Endothelial cell of umbilical vein (primary cell): ENCODE measurements around the gene CFAP69. TPM values are rescaled to one million over a fixed set of nuclear protein-coding genes. Genes with fewer than 3 reads are reported as not detected.

Source experiments
- BruUV-seq: library from RNA; stranded (reverse); fragments of 400-500 nt; replicated peaks from 2 replicates; lab custom pipeline; 2021; lab: Mats Ljungman, UMichigan
- CTCF ChIA-PET: fragments of 300-600, 350-600 bp; sonication (Branson Sonifier 250); formaldehyde crosslinking; loops from one replicate; lab custom pipeline; 2021; ENCODE audit warnings: antibody characterized with exemption, inconsistent platforms; lab: Charles Lee
- POLR2A ChIA-PET: fragments of 300-600, 350-600 bp; sonication (Branson Sonifier 250); formaldehyde crosslinking; loops from one replicate; lab custom pipeline; 2021; ENCODE audit warnings: antibody characterized with exemption, inconsistent platforms; lab: Charles Lee
- DNase-seq: peaks from one replicate; pipeline ENCODE4 v3.0.0-alpha.2; 2011; ENCODE audit warnings: low read depth, low spot score
- FAIRE-seq: peaks from 2 replicates; lab custom pipeline; 2011; peaks lifted over from hg19 to GRCh38; lab: Jason Lieb, UNC
- H2AFZ ChIP-seq: 2 replicates; pipeline ENCODE4 v1.6.0; 2012; ENCODE audit warnings: low read depth, low read length, control low read depth, inconsistent platforms
- H3K27ac ChIP-seq: 2 replicates; pipeline ENCODE4 v1.5.1; 2011; ENCODE audit warnings: low read depth, mild to moderate bottlenecking, control low read depth, low read length, moderate library complexity; ENCODE audit not compliant: insufficient read depth
- H3K27me3 ChIP-seq, 2 experiments: 2 replicates each; pipeline versions ENCODE4 v1.6.0 to v1.6.1; 2011; ENCODE audit warnings: low read length in 2 of 2, mixed read lengths in 1 of 2; ENCODE audit not compliant: control insufficient read depth in 2 of 2, insufficient read depth in 2 of 2
- H3K36me3 ChIP-seq, 2 experiments: 2 replicates in 1 of 2; 3 replicates in 1 of 2; pipeline ENCODE4 v1.5.1; 2011; ENCODE audit warnings: low read length in 2 of 2, mild to moderate bottlenecking in 1 of 2, moderate library complexity in 1 of 2; ENCODE audit not compliant: control insufficient read depth in 2 of 2, insufficient read depth in 2 of 2; ENCODE audit errors: extremely low read depth in 1 of 2
- H3K4me1 ChIP-seq: 3 replicates; pipeline ENCODE4 v1.5.1; 2011; ENCODE audit warnings: mild to moderate bottlenecking, low read length; ENCODE audit not compliant: control insufficient read depth, insufficient read depth; ENCODE audit errors: extremely low read depth
- H3K4me2 ChIP-seq: 2 replicates; pipeline ENCODE4 v1.6.1; 2011; ENCODE audit warnings: low read length, control low read depth, mixed read lengths; ENCODE audit not compliant: insufficient read depth
- H3K4me3 ChIP-seq, 3 experiments: fragments of 200-600 bp in 1 of 3; sonication (generic), shearing (Covaris generic) in 1 of 3; replicated peaks in 1 of 3; 2 replicates each; pipeline ENCODE4 v1.5.1; 2011 to 2016; ENCODE audit warnings: control low read depth in 3 of 3, low read length in 3 of 3, mild to moderate bottlenecking in 2 of 3, inconsistent platforms in 1 of 3, low read depth in 1 of 3, moderate library complexity in 1 of 3; ENCODE audit not compliant: insufficient read depth in 1 of 3
- H3K79me2 ChIP-seq: 2 replicates; pipeline ENCODE4 v1.6.0; 2012; ENCODE audit warnings: low read length, inconsistent platforms; ENCODE audit not compliant: control insufficient read depth, insufficient read depth
- H3K9ac ChIP-seq: replicated peaks from 2 replicates; pipeline ENCODE3; 2011; ENCODE audit warnings: low read length, control low read depth; ENCODE audit not compliant: insufficient read depth; ENCODE audit errors: extremely low read depth
- H3K9me1 ChIP-seq: replicated peaks from 3 replicates; pipeline ENCODE4 v1.6.0; 2011; ENCODE audit warnings: mild to moderate bottlenecking, low read length; ENCODE audit not compliant: control insufficient read depth, insufficient read depth; ENCODE audit errors: extremely low read depth
- H3K9me3 ChIP-seq: replicated peaks from 2 replicates; pipeline ENCODE4 v1.5.1; 2012; ENCODE audit warnings: low read length, inconsistent platforms; ENCODE audit not compliant: control insufficient read depth, insufficient read depth
- H4K20me1 ChIP-seq: replicated peaks from 2 replicates; pipeline ENCODE3; 2011; ENCODE audit warnings: mild to moderate bottlenecking, low read length; ENCODE audit not compliant: control insufficient read depth, insufficient read depth; ENCODE audit errors: extremely low read depth
- EZH2 ChIP-seq: IDR thresholded peaks from 2 replicates; pipeline ENCODE4 v1.6.1; 2012; ENCODE audit warnings: borderline replicate concordance, low read depth, mild to moderate bottlenecking, moderate library complexity, low read length, inconsistent platforms; ENCODE audit not compliant: severe bottlenecking
- FOS ChIP-seq: IDR thresholded peaks from 2 replicates; pipeline ENCODE4 v1.6.1; 2011; ENCODE audit warnings: mild to moderate bottlenecking, low read length, moderate library complexity, borderline replicate concordance; ENCODE audit not compliant: insufficient read depth
- GATA2 ChIP-seq: IDR thresholded peaks from 2 replicates; pipeline ENCODE4 v1.7.0; 2011; ENCODE audit warnings: low read depth, mild to moderate bottlenecking, moderate library complexity, mixed read lengths, low read length; ENCODE audit not compliant: insufficient read length, insufficient read depth
- JUN ChIP-seq: IDR thresholded peaks from 2 replicates; pipeline ENCODE4 v1.6.1; 2011; ENCODE audit warnings: borderline replicate concordance, low read depth; ENCODE audit not compliant: insufficient read length, insufficient read depth
- MYC ChIP-seq: IDR thresholded peaks from one replicate; pipeline ENCODE4 v1.6.1; 2011; ENCODE audit warnings: mild to moderate bottlenecking, low read depth, low read length
- POLR2A ChIP-seq: IDR thresholded peaks from 2 replicates; pipeline ENCODE4 v1.6.1; 2012; ENCODE audit warnings: low read depth, mild to moderate bottlenecking, control low read depth, low read length
- POLR2AphosphoS5 ChIP-seq: IDR thresholded peaks from 2 replicates; pipeline ENCODE4 v1.6.1; 2012; ENCODE audit warnings: low read depth, mild to moderate bottlenecking, control low read depth, low read length, moderate library complexity; ENCODE audit not compliant: insufficient read depth
- dilution Hi-C: fragments of 300-500 bp; cut with MboI; formaldehyde crosslinking; loops from one replicate; pipeline ENCODE4 v1.15.0; 2019; ENCODE audit warnings: low sequenced_read_pairs; ENCODE audit not compliant: extremely low pct_ligation_motif_present
- intact Hi-C: fragments of 100-400 bp; cut with micrococcal nuclease; formaldehyde crosslinking; loops from one replicate; pipeline ENCODE4 v1.10.0; 2022
- polyA plus RNA-seq, 4 experiments: library from polyadenylated mRNA; depleted of rRNA in 3 of 4; stranded (reverse) in 3 of 4; unstranded in 1 of 4; fragments of >200 nt; gene quantifications; 2 replicates each; pipeline versions ENCODE4 v1.2.1 to v1.2.3, GENCODE V29; 2011 to 2012; ENCODE audit warnings: missing spikeins in 1 of 4
- total RNA-seq: library from RNA; stranded (reverse); gene quantifications from 2 replicates; pipeline ENCODE4 v1.2.3, GENCODE V29; 2021
- TF ChIP-seq, protein P1 (sequence below): IDR thresholded peaks from 2 replicates; pipeline ENCODE4 v1.6.1; 2011; ENCODE audit not compliant: insufficient read depth, insufficient read length
- TF ChIP-seq, protein P2 (sequence below), 2 donors: IDR thresholded peaks; 1 replicate in 1 of 2; 2 replicates in 1 of 2; pipeline ENCODE4 v1.5.1; 2011; ENCODE audit warnings: low read length in 2 of 2, mild to moderate bottlenecking in 2 of 2, moderate library complexity in 2 of 2, control low read depth in 1 of 2, inconsistent platforms in 1 of 2, low read depth in 1 of 2; ENCODE audit not compliant: insufficient read depth in 1 of 2; ENCODE audit errors: extremely low read depth in 1 of 2

The CFAP69 gene
- total and polyA plus RNA-seq, 2 donors (not counting 3 experiments of a cell fraction or from before 2014, with no cell fraction given): 0.81 to 4.4 TPM

DNA sequence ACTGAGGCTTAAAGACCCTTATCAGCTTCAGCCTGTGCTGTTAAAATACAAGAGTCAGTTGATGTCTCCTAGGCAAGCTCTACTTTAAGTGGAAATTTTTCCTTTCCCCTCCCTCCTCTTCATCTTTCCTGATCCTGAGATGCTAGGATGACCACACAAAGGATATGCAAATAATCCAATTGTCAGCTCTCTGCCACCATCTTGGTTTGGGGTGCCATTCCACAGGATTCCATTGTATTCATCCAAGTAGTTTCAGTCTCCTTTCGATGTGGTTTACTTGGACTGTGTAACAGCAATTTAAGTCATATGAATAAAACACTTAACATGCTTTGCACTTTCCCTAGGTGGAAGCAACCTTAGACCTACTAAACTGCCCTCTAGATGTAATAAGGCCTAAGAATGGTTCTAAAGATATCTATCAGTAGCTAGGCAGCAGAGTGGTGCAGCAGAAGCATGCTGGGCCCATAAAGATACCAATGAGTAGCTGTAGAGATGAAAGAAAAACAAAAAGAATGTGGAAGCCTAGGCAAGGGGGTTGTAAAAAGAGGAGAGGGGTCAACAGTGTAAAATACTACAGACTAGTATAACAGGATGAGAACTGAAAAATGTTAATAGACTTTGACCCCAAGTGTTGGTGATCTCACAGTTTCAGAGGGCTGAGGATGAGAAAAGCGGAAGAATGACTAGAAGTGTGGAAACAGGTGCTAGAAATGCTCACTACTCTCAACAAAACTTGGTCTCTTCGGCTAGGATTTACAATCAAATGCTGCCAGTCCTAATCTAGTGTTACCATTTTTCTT lies 2.4 kb upstream of the CFAP69 start:
- Histone ChIP-seq H3K79me2 (no peaks in the 10 kb centered on the region), H3K27ac (no peak overlapping the region), H3K4me1 (peaks cover 9% of the 10 kb centered on the region), H3K4me2 (no peak overlapping the region), H3K27me3 (no peaks in the 10 kb centered on the region), H3K4me3 (no peak overlapping the region), H3K36me3 (no peaks in the 10 kb centered on the region), H4K20me1 (no peaks in the 10 kb centered on the region), H3K9ac (no peak overlapping the region), H2AFZ (no peak overlapping the region), H3K9me3 (no peaks in the 10 kb centered on the region), H3K9me1 (no peaks in the 10 kb centered on the region)
- ChIA-PET POLR2A (no interaction called here), CTCF (interaction anchor here (1.8 to 2.1 kb wide), 3 partner anchors 31 to 185 kb away, joined by 5 to 7 read pairs (median 7); partner anchors contain the start of genes STEAP1 and STEAP2)
- TF ChIP-seq, protein P1, sequence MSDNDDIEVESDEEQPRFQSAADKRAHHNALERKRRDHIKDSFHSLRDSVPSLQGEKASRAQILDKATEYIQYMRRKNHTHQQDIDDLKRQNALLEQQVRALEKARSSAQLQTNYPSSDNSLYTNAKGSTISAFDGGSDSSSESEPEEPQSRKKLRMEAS: no peak
- TF ChIP-seq FOS (no peak), POLR2A (no peak), JUN (no peak), EZH2 (no peak), GATA2 (no peak), MYC (no peak), POLR2AphosphoS5 (no peak)
- TF ChIP-seq, protein P2, sequence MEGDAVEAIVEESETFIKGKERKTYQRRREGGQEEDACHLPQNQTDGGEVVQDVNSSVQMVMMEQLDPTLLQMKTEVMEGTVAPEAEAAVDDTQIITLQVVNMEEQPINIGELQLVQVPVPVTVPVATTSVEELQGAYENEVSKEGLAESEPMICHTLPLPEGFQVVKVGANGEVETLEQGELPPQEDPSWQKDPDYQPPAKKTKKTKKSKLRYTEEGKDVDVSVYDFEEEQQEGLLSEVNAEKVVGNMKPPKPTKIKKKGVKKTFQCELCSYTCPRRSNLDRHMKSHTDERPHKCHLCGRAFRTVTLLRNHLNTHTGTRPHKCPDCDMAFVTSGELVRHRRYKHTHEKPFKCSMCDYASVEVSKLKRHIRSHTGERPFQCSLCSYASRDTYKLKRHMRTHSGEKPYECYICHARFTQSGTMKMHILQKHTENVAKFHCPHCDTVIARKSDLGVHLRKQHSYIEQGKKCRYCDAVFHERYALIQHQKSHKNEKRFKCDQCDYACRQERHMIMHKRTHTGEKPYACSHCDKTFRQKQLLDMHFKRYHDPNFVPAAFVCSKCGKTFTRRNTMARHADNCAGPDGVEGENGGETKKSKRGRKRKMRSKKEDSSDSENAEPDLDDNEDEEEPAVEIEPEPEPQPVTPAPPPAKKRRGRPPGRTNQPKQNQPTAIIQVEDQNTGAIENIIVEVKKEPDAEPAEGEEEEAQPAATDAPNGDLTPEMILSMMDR (IDR thresholded peaks at IDR 0.05; ENCODE audit: extremely low read depth in 1 of 2, insufficient read depth in 1 of 2, low read depth in 1 of 2, low read length in 2 of 2): no peak
- dilution Hi-C loops (no loop called here), intact Hi-C loops (no loop called here)
- no peak for DNase-seq
- FAIRE-seq: no peak
- BruUV-seq: no TSS peak
